ENCODE data around the gene CACNG1.

CACNG1 gene

GRCh38 chr17:67076290-67076689 lies 31.9 kb downstream of the CACNG1 start:
- no peak for TF ChIP-seq EGR1 (IDR thresholded peaks at IDR 0.05)

GRCh38 chr17:67078292-67078691 lies 33.9 kb downstream of the CACNG1 start:
- TF ChIP-seq EGR1 (IDR thresholded peaks at IDR 0.05) (no peak), FOXM1 (IDR thresholded peaks at IDR 0.05; ENCODE audit: borderline replicate concordance, low read depth) (no peak), TEAD4 (IDR thresholded peaks at IDR 0.05) (no peak), MAX (IDR thresholded peaks at IDR 0.05) (no peak), CREB1 (IDR thresholded peaks at IDR 0.05; ENCODE audit: low read depth) (no peak), REST (IDR thresholded peaks at IDR 0.05; ENCODE audit: low read depth) (no peak), TCF12 (IDR thresholded peaks at IDR 0.05; ENCODE audit: low read depth) (no peak), RAD21 (IDR thresholded peaks at IDR 0.05; ENCODE audit: low read depth) (no peak), USF1 (IDR thresholded peaks at IDR 0.05) (no peak), YY1 (IDR thresholded peaks at IDR 0.05; ENCODE audit: low read depth) (no peak), TAF1 (IDR thresholded peaks at IDR 0.05; ENCODE audit: low read depth) (no peak)

- TF ChIP-seq RAD21 (IDR thresholded peaks at IDR 0.05; ENCODE audit: low read depth) (no peak), TEAD4 (IDR thresholded peaks at IDR 0.05) (no peak), NFIC (IDR thresholded peaks at IDR 0.05) (no peak), EP300 (IDR thresholded peaks at IDR 0.05; ENCODE audit: borderline replicate concordance) (no peak), USF1 (IDR thresholded peaks at IDR 0.05) (no peak), YY1 (IDR thresholded peaks at IDR 0.05; ENCODE audit: low read depth) (no peak), TCF12 (IDR thresholded peaks at IDR 0.05; ENCODE audit: low read depth) (no peak), EGR1 (IDR thresholded peaks at IDR 0.05) (no peak), ZBTB7A (IDR thresholded peaks at IDR 0.05; ENCODE audit: low read depth) (no peak), CEBPB (IDR thresholded peaks at IDR 0.05) (no peak), MAX (IDR thresholded peaks at IDR 0.05) (no peak), CREB1 (IDR thresholded peaks at IDR 0.05; ENCODE audit: low read depth) (no peak), FOXM1 (IDR thresholded peaks at IDR 0.05; ENCODE audit: borderline replicate concordance, low read depth) (no peak)
These were observed 35.1 kb downstream of the CACNG1 start for GRCh38 chr17:67079491-67079890.

- TF ChIP-seq USF1 (IDR thresholded peaks at IDR 0.05) (no peak), FOXM1 (IDR thresholded peaks at IDR 0.05; ENCODE audit: borderline replicate concordance, low read depth) (no peak)
These were observed 36.5 kb downstream of the CACNG1 start for GRCh38 chr17:67080804-67081203.

- TF ChIP-seq REST (IDR thresholded peaks at IDR 0.05; ENCODE audit: low read depth), result no peak
These were observed 37.8 kb downstream of the CACNG1 start for GRCh38 chr17:67082107-67082506.

- TF ChIP-seq YY1 (IDR thresholded peaks at IDR 0.05; ENCODE audit: low read depth) (no peak), ZBTB7A (IDR thresholded peaks at IDR 0.05; ENCODE audit: low read depth) (no peak), CREB1 (IDR thresholded peaks at IDR 0.05; ENCODE audit: low read depth) (no peak), TEAD4 (IDR thresholded peaks at IDR 0.05) (no peak), EP300 (IDR thresholded peaks at IDR 0.05; ENCODE audit: borderline replicate concordance) (no peak), USF1 (IDR thresholded peaks at IDR 0.05) (no peak)
These were observed 41.1 kb downstream of the CACNG1 start for GRCh38 chr17:67085406-67085805.

GRCh38 chr17:67088639-67089038 lies 44.3 kb downstream of the CACNG1 start:
- TF ChIP-seq CEBPB (IDR thresholded peaks at IDR 0.05) (no peak), EGR1 (IDR thresholded peaks at IDR 0.05) (no peak), USF1 (IDR thresholded peaks at IDR 0.05) (no peak), EP300 (IDR thresholded peaks at IDR 0.05; ENCODE audit: borderline replicate concordance) (no peak), TAF1 (IDR thresholded peaks at IDR 0.05; ENCODE audit: low read depth) (no peak), MAX (IDR thresholded peaks at IDR 0.05) (no peak), FOXM1 (IDR thresholded peaks at IDR 0.05; ENCODE audit: borderline replicate concordance, low read depth) (no peak), TCF12 (IDR thresholded peaks at IDR 0.05; ENCODE audit: low read depth) (no peak), RAD21 (IDR thresholded peaks at IDR 0.05; ENCODE audit: low read depth) (no peak), CREB1 (IDR thresholded peaks at IDR 0.05; ENCODE audit: low read depth) (no peak), ZBTB7A (IDR thresholded peaks at IDR 0.05; ENCODE audit: low read depth) (no peak), REST (IDR thresholded peaks at IDR 0.05; ENCODE audit: low read depth) (no peak), YY1 (IDR thresholded peaks at IDR 0.05; ENCODE audit: low read depth) (no peak), TEAD4 (IDR thresholded peaks at IDR 0.05) (no peak), NFIC (IDR thresholded peaks at IDR 0.05) (no peak)
